Tibial artery (tissue), 4 donors: Measurements from ENCODE around the gene ATF6.

Source experiments
- DNase-seq, 2 donors: peaks; one replicate each; pipeline ENCODE4 v3.0.0-alpha.2; 2019
- H3K27ac ChIP-seq, 2 donors: fragments of 200-600 bp; sonication (generic) in 1 of 2; 1 replicate in 1 of 2; 2 replicates in 1 of 2; pipeline ENCODE4 v1.5.1; 2018 to 2019; ENCODE audit warnings: mild to moderate bottlenecking in 1 of 2
- H3K27me3 ChIP-seq, 2 donors: fragments of 200-600 bp; sonication (generic) in 1 of 2; one replicate each; pipeline versions ENCODE4 v1.5.1 to v1.6.0; 2016 to 2019
- H3K36me3 ChIP-seq, 3 donors: fragments of 200-600 bp; sonication (generic) in 2 of 3; one replicate each; pipeline ENCODE4 v1.5.1; 2016 to 2019; ENCODE audit warnings: mild to moderate bottlenecking in 2 of 3
- H3K4me1 ChIP-seq, 4 donors: fragments of 200-600 bp; sonication (generic) in 2 of 4; 1 replicate in 3 of 4; 2 replicates in 1 of 4; pipeline ENCODE4 v1.5.1; 2016 to 2019
- H3K4me3 ChIP-seq, 2 donors: fragments of 200-600 bp; sonication (generic) in 1 of 2; 1 replicate in 1 of 2; 2 replicates in 1 of 2; pipeline ENCODE4 v1.5.1; 2018 to 2019; ENCODE audit warnings: mild to moderate bottlenecking in 2 of 2
- H3K9me3 ChIP-seq, 3 donors: fragments of 200-600 bp; sonication (generic) in 1 of 3; one replicate each; pipeline ENCODE4 v1.5.1; 2016 to 2019
- intact Hi-C: fragments of 100-400 bp; cut with DNase I; formaldehyde crosslinking; loops from one replicate; pipeline ENCODE4 v1.15.0; 2023; ENCODE audit warnings: low total_unique reads
- TF ChIP-seq, protein P1 (sequence below), 2 experiments: fragments of 200-600 bp in 1 of 2; fragments of 450-650 bp in 1 of 2; IDR thresholded peaks; one replicate each; pipeline ENCODE4 v1.5.1; 2017 to 2019; ENCODE audit warnings: antibody characterized with exemption in 2 of 2, mild to moderate bottlenecking in 1 of 2, moderate library complexity in 1 of 2

ATF6 gene

DNA sequence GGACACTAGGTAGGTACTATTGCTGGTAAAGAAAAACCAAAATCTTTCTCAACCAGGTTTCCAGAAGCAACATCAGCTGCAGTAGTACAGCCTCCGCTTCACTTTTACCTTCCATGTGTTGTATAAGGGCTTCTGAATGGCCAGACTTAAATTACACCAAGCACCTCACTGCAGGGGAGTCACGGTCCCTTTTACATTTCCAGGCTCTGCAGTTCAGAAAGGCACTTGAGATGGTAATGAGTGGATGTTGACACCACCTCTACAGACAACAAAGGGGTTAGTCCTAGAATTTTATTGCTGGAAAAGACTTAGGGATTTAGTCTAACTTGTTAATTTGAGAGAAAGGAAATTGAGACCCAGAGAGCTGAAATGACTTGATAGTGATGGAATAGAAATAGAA is 28.5 kb upstream of the ATF6 start:
- TF ChIP-seq, protein P1, sequence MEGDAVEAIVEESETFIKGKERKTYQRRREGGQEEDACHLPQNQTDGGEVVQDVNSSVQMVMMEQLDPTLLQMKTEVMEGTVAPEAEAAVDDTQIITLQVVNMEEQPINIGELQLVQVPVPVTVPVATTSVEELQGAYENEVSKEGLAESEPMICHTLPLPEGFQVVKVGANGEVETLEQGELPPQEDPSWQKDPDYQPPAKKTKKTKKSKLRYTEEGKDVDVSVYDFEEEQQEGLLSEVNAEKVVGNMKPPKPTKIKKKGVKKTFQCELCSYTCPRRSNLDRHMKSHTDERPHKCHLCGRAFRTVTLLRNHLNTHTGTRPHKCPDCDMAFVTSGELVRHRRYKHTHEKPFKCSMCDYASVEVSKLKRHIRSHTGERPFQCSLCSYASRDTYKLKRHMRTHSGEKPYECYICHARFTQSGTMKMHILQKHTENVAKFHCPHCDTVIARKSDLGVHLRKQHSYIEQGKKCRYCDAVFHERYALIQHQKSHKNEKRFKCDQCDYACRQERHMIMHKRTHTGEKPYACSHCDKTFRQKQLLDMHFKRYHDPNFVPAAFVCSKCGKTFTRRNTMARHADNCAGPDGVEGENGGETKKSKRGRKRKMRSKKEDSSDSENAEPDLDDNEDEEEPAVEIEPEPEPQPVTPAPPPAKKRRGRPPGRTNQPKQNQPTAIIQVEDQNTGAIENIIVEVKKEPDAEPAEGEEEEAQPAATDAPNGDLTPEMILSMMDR (IDR thresholded peaks at IDR 0.05): no peak
- Histone ChIP-seq H3K27me3 (peaks cover 0 to 17% of the 10 kb centered on the region in 2 donors), H3K27ac (no peak overlapping the region), H3K9me3 (no peaks in the 10 kb centered on the region), H3K4me1 (no peaks in the 10 kb centered on the region), H3K36me3 (no peaks in the 10 kb centered on the region), H3K4me3 (no peak overlapping the region)
- intact Hi-C loops: no loop called here
- no peak for DNase-seq

DNA sequence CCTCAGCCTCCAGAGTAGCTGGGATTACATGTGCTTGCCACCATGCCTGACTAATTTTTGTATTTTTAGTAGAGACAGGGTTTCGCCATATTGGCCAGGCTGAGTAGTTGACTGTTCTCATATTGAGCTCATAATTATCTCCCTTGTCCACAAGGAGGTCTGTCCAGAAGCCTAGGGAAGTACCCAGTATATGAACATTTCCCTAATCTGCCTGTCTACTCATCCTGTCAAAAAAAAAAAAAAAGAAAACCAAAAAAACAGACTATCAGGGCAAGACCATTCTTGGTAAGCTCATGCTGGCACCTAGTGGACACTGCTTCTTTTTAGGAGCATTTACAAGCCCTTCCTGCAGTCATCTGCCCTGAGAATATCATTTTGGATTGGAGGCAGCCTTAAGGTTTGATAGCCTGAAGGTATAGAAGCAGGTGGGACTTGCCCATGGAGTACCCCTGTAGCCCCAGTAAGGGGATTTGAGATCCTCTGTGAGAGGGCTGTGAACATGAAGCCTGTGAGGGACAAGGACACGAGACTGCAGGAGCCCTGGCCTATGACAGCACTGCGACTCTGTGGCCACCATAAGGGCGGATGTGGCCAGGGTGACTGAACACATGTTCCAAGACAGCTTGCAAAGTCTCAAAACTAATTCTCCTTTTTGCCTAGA is 27.4 kb upstream of the ATF6 start:
- peak; percentile 36 to 76 for DNase-seq
- Histone ChIP-seq H3K9me3 (no peaks in the 10 kb centered on the region), H3K27me3 (peaks cover 0 to 17% of the 10 kb centered on the region in 2 donors), H3K27ac (no peak overlapping the region), H3K4me3 (no peak overlapping the region), H3K4me1 (no peaks in the 10 kb centered on the region), H3K36me3 (no peaks in the 10 kb centered on the region)
- TF ChIP-seq, protein P1 (IDR thresholded peaks at IDR 0.05): no peak
- intact Hi-C loops: no loop called here

DNA sequence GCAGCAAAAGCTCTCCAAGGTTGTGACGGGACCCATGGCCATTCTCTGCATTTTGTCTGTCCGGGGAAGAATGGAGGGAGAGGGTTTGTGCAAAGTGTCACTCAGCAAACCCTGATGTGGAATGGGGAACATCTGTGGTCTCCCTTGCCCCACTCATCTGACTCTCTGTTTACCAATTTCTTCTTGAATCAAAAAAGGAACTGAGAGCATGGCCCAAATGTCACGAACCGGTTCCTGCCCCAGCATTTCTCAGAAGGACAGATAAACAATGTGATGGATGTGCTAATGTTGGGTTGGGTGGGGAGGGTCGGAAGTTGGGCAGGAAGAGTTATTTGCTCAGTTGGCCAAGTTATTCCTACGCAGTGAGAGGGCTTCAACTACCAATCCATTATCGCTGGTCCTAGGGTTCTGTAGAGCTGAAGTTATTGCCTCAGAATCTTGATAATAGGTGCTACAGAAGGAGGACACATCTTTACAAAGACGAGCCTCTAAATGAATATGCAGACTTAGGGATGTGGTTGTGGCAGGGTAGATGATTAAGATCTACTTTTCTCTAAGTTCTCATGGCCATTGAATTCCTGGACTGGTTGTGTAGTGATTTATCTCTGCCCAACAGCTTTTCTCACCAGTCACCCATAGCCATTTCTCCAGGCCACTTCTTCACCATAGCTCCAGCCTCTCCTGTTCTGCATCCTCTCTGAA is 26.1 kb upstream of the ATF6 start:
- no peak overlapping the region for H3K4me3 ChIP-seq
- peaks cover 0 to 17% of the 10 kb centered on the region in 2 donors for H3K27me3 ChIP-seq
- no peaks in the 10 kb centered on the region for H3K36me3 ChIP-seq
- H3K4me1 ChIP-seq: no peaks in the 10 kb centered on the region
- DNase-seq: peak; percentile 39 to 72
- H3K27ac ChIP-seq: no peak overlapping the region
- no peaks in the 10 kb centered on the region for H3K9me3 ChIP-seq
- TF ChIP-seq, protein P1 (IDR thresholded peaks at IDR 0.05): no peak
- intact Hi-C loops: loop anchor here (10.0 kb wide), 1 partner anchor 255 kb away; no protein-coding TSS in a partner anchor

DNA sequence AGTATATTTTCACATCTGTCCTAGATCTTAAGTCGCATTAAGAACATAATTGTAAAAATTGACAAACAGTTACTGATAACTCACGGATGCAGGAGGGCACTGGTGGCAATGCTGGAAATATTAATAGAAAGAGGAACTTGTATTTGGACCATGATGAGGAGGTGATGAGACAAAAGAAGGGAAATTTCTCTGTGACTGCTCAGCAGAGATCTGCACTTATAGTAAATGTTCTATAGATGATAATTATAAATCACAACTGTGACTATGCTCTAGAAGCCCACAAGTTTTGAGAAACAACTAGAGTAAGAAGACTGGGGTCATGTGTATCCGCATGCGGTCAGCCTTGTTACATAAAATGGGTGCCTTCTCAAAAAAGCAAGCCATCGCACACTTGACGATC is 25.2 kb upstream of the ATF6 start:
- intact Hi-C loops: loop anchor here (10.0 kb wide), 1 partner anchor 256 kb away; no protein-coding TSS in a partner anchor
- H3K4me3 ChIP-seq: no peak overlapping the region
- no peak for DNase-seq
- H3K36me3 ChIP-seq: no peaks in the 10 kb centered on the region
- peaks cover 0 to 16% of the 10 kb centered on the region in 2 donors for H3K27me3 ChIP-seq
- H3K4me1 ChIP-seq: no peaks in the 10 kb centered on the region
- no peaks in the 10 kb centered on the region for H3K9me3 ChIP-seq
- H3K27ac ChIP-seq: no peak overlapping the region
- TF ChIP-seq, protein P1 (IDR thresholded peaks at IDR 0.05): no peak

DNA sequence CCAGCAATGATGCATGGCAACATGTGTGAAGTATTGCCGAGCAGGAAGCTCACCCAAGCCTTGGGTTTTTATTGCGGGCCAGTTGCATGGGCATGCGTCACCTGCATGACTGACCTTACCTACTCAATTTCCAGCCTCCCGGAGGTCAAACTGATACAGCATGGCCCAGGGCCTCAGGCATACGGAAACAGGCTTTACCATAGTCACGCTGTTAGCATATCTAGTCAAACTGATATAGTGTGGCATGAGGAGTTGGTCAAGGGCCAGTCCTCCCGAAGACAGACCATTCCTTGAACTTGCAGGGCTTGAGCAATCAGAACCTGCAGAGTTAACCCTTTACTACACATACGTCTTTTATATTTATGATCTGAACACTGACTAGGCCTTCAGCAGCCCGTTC is 22.9 kb upstream of the ATF6 start:
- Histone ChIP-seq H3K36me3 (no peaks in the 10 kb centered on the region), H3K4me3 (no peak overlapping the region), H3K4me1 (no peaks in the 10 kb centered on the region), H3K27me3 (peaks cover 0 to 13% of the 10 kb centered on the region in 2 donors), H3K9me3 (no peaks in the 10 kb centered on the region), H3K27ac (no peak overlapping the region)
- intact Hi-C loops: loop anchor here (10.0 kb wide), 1 partner anchor 258 kb away; no protein-coding TSS in a partner anchor
- DNase-seq: no peak
- TF ChIP-seq, protein P1 (IDR thresholded peaks at IDR 0.05): no peak
